Ovary (tissue), 9 donors: Measurements from ENCODE around the gene ABCC5. TPM values are rescaled to one million over a fixed set of nuclear protein-coding genes. Genes with fewer than 3 reads are reported as not detected.
A peak's percentile ranks its signal among the peaks of the same experiment; 100 is the strongest.

Experiments
- DNase-seq, 5 donors: peaks; one replicate each; pipeline ENCODE4 v3.0.0-alpha.2; 2019 to 2020
- H3K27ac ChIP-seq, 2 donors: fragments of 200-600 bp; one replicate each; pipeline versions ENCODE4 v1.5.1 to v1.8.0; 2019 to 2022
- H3K27me3 ChIP-seq: fragments of 200-600 bp; one replicate; pipeline ENCODE4 v1.8.0; 2022
- H3K36me3 ChIP-seq: fragments of 200-600 bp; sonication (generic); one replicate; pipeline ENCODE4 v1.5.1; 2019
- H3K4me1 ChIP-seq: one replicate; pipeline ENCODE4 v1.8.1; 2013; ENCODE audit warnings: mild to moderate bottlenecking, moderate library complexity; ENCODE audit not compliant: insufficient read depth
- H3K4me3 ChIP-seq: fragments of 200-600 bp; sonication (generic); one replicate; pipeline ENCODE4 v1.5.1; 2017
- H3K9me3 ChIP-seq, 2 donors: fragments of 200-600 bp in 1 of 2; sonication (generic) in 1 of 2; one replicate each; pipeline versions ENCODE4 v1.5.1 to v1.8.1; 2013 to 2019; ENCODE audit warnings: mild to moderate bottlenecking in 1 of 2, moderate library complexity in 1 of 2
- EP300 ChIP-seq: sonication (generic); formaldehyde crosslinking; IDR thresholded peaks from one replicate; pipeline ENCODE4 v1.6.1; 2017; ENCODE audit warnings: antibody characterized with exemption
- POLR2A ChIP-seq: fragments of 450-650 bp; IDR thresholded peaks from one replicate; pipeline ENCODE4 v1.6.1; 2017; ENCODE audit warnings: antibody characterized with exemption, mild to moderate bottlenecking, moderate library complexity
- WGBS, 3 donors: extraction: QIAGEN DNeasy Blood & Tissue Kit in 1 of 3; methylation state at CpG; one replicate each; pipeline versions ENCODE4 v1.1.5 to v1.1.7; 2013 to 2017; 5-methylcytosine and 5-hydroxymethylcytosine counted together
- intact Hi-C, 4 donors: fragments of 100-400 bp; cut with DNase I; formaldehyde crosslinking; loops; one replicate each; pipeline versions ENCODE4 v1.11.0 to v1.15.1; 2022 to 2023
- polyA plus RNA-seq, 2 donors: library from polyadenylated mRNA; stranded (reverse); fragments of 200-250 nt in 1 of 2; fragments of 350-450 nt in 1 of 2; fragmentation: Illumina TruSeq in 1 of 2; extraction: RNeasy Lipid Tissue Mini Kit (QIAGEN cat#74804) in 1 of 2; gene quantifications; one replicate each; pipeline ENCODE4 v1.2.3, GENCODE V29; 2013 to 2014
- total RNA-seq, 7 donors: library from RNA; depleted of rRNA in 2 of 7; stranded (reverse); fragments of >200 nt in 2 of 7; fragmentation: NEBNext Ultra II Directional in 3 of 7; extraction: Animal tissue kit (Norgen Biotek cat#: 25700) in 3 of 7; gene quantifications; one replicate each; pipeline versions ENCODE4 v1.1.0 to v1.2.4, GENCODE V29; 2016 to 2023
- TF ChIP-seq, protein P1 (sequence below), 3 donors: fragments of 450-650 bp in 2 of 3; fragments of 200-600 bp in 1 of 3; IDR thresholded peaks; one replicate each; pipeline versions ENCODE4 v1.5.1 to v1.8.0; 2016 to 2022; ENCODE audit warnings: antibody characterized with exemption in 3 of 3, mild to moderate bottlenecking in 1 of 3
- donor health status: DM: no; HTN: no; CAD: no; lungs with moderate emphysema.
- donor health status: DM: no; HTN: no; CAD: no.
- donor health status: Bipolar disorder and iron deficiency.
- donor health status: DM: yes; HTN: yes; CAD: no.
- donor health status: DM: no; HTN: no; CAD: no.
- donor health status: DM: yes; HTN: yes; CAD: no.

Gene ABCC5
- total and polyA plus RNA-seq, 9 donors, result 16.3 to 29.4 (median 19.8) TPM

DNA sequence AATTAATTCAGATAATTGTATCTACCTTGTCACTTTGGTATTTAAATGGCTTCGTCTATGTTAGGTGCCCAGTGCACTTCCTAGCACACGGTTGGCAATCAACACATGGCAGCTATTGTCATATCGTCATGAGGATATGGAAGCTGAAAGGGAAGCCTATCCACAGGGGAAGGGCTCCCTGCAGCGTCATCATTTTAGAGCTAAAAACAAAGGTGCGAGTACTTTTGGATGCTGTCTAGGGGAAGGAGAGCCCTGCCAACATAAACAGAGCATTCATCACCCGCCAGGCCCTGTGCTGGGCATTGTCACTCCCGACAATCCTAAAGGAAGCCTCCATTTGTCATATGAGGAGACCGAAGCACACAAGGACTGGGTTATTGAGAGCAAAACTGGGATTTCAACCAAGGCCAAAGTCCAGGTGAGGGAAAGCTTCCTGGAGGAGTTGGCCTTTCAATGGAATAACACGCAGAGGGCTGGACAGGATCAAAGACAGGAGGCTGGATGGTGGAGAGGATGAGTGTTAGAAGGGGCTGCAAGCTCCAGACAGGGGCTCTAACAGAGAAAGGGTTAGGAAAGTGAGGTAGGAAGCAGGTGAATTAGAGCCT is 125.0 kb downstream of the ABCC5 start:
- intact Hi-C loops, result loop anchor here in 2 of 4 donors (10.0 kb wide), 2 partner anchors 352 to 362 kb away; partner anchors contain the start of genes ALG3 (in 1 of the 2) and EEF1AKMT4 (in 1 of the 2)

DNA sequence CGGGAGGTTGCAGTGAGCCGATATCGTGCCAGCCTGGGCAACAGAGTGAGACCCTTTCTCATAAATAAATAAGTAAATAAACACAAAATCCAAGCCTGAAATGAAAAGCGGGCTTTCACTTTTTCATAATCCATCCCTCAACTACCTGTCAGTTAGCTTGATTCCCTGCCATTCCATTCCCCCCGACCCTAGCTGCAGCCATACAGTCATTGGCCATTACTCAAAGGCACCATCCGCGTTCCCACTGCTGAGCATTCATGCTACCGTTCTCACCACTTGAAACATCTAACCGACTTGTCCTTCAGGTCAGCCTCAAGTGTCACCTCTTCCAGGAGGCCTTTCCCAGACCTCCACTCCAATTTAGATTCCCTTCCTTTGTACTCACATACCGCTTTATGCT is 131.9 kb downstream of the ABCC5 start:
- intact Hi-C loops, result no loop called here
- no peak overlapping the region for H3K4me3 ChIP-seq
- no peak for DNase-seq
- no peaks in the 10 kb centered on the region for H3K9me3 ChIP-seq
- TF ChIP-seq EP300 (no peak), POLR2A (no peak)
- TF ChIP-seq, protein P1, sequence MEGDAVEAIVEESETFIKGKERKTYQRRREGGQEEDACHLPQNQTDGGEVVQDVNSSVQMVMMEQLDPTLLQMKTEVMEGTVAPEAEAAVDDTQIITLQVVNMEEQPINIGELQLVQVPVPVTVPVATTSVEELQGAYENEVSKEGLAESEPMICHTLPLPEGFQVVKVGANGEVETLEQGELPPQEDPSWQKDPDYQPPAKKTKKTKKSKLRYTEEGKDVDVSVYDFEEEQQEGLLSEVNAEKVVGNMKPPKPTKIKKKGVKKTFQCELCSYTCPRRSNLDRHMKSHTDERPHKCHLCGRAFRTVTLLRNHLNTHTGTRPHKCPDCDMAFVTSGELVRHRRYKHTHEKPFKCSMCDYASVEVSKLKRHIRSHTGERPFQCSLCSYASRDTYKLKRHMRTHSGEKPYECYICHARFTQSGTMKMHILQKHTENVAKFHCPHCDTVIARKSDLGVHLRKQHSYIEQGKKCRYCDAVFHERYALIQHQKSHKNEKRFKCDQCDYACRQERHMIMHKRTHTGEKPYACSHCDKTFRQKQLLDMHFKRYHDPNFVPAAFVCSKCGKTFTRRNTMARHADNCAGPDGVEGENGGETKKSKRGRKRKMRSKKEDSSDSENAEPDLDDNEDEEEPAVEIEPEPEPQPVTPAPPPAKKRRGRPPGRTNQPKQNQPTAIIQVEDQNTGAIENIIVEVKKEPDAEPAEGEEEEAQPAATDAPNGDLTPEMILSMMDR (IDR thresholded peaks at IDR 0.05), result no peak
- peaks cover 10% of the 10 kb centered on the region for H3K4me1 ChIP-seq
- no peak overlapping the region for H3K27ac ChIP-seq
- H3K36me3 ChIP-seq, result no peaks in the 10 kb centered on the region
- 86 to 93% (median 93%) methylated on average over 10 of the region's 10 CpGs for WGBS, 3 donors
- H3K27me3 ChIP-seq, result no peaks in the 10 kb centered on the region

More for the DNA sequence above, 125.0 kb downstream of the ABCC5 start:
- Histone ChIP-seq H3K4me1 (no peaks in the 10 kb centered on the region), H3K4me3 (no peak overlapping the region), H3K9me3 (no peaks in the 10 kb centered on the region), H3K27me3 (no peaks in the 10 kb centered on the region), H3K36me3 (no peaks in the 10 kb centered on the region), H3K27ac (no peak overlapping the region)
- WGBS, 3 donors, result 51 to 64% (median 55%) methylated on average over 9 of the region's 9 CpGs
- TF ChIP-seq EP300 (no peak), POLR2A (no peak)
- TF ChIP-seq, protein P1 (IDR thresholded peaks at IDR 0.05), result no peak
- DNase-seq, result no peak

DNA sequence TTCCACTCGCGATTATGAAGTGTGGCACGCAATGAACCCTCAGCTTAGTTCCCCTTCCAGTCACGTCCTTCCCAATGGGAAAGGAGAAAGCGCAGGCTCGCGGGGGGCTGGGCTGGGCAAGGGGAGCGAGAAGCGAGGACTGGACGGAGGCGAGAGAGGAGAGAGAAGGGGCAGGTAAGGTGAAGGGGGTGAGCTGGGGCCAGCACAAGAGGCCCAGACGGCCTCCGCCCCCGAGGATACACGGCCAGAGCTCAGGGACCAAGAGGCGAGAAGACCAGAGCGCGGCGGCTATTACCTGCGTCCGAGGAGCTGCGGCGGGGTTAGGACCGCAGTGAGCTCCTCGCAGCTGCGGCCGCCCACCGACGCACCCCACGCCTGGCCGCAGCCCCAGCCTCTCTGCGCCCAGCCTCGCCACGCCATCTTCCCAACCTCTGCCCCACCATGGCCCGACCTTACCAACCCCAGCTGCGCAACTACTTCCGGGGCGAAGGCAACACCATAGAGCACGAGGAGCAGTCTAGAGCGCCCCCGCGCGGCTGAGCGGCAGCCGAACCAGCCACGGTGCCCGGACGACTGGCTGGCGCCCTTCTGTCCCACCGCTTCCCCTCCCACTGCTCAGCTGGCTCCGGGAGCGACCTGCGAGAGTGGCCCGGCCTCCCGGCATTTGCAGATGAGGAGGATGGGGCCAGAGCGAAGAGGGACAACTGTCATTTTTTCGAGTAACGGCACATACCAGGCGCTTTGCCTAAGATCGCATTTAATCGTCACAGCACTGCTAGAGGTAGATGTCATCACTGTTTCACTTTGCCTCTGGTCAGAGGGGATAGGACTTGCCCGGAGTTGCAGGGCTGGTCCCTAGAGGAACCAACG is 133.0 kb downstream of the ABCC5 start, which contains the start of gene PARL:
PARL (minus strand) TSS at position 454 of the 870 bp plus-strand sequence; CDS start at position 420, 34 bp downstream.
- intact Hi-C loops, result loop anchor here in 1 of 4 donors (5.0 kb wide), 1 partner anchor 303 kb away; the partner anchor contains the start of gene ABCF3
- TF ChIP-seq, protein P1 (IDR thresholded peaks at IDR 0.05), result peak; percentile 91 to 96 (median 94)
- TF ChIP-seq EP300, result no peak
- no peak for TF ChIP-seq POLR2A
- 0 to 1% (median 0%) methylated on average over 59 to 63 of the region's 63 CpGs for WGBS, 3 donors

DNA sequence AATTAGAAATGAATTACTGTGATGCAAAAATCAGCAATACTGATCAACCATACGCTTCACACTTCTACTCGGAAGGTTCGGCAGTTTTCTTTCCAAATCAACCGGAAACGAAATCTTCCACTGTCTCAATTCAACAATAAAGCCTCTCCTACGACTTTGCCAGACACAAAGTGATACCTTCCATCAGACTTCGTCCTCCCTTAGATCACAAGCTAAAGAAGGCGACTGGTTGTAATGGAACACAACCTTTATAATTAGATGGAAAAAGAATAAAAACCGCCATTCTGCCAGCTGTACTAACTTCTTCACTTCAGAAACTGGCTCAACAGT is 133.6 kb downstream of the ABCC5 start:
- H3K4me1 ChIP-seq, result peaks cover 10% of the 10 kb centered on the region
- TF ChIP-seq POLR2A, result no peak
- TF ChIP-seq, protein P1 (IDR thresholded peaks at IDR 0.05), result no peak
- TF ChIP-seq EP300, result no peak
- intact Hi-C loops, result loop anchor here in 1 of 4 donors (5.0 kb wide), 1 partner anchor 303 kb away; the partner anchor contains the start of gene ABCF3
- no peaks in the 10 kb centered on the region for H3K9me3 ChIP-seq
- peak overlapping the region; percentile 92 for H3K4me3 ChIP-seq
- H3K27me3 ChIP-seq, result no peaks in the 10 kb centered on the region
- 1 to 2% (median 1%) methylated on average over 9 of the region's 9 CpGs for whole genome bisulfite sequencing, 3 donors
- H3K27ac ChIP-seq, result no peak overlapping the region
- H3K36me3 ChIP-seq, result no peaks in the 10 kb centered on the region
- no peak for DNase-seq

More for the DNA sequence above, 133.0 kb downstream of the ABCC5 start, which contains the start of gene PARL:
- Histone ChIP-seq H3K4me3 (peak within 1 kb of the TSS; percentile 92), H3K9me3 (no peaks in the 10 kb centered on the region), H3K27ac (peak within 1 kb of the TSS; percentile 37 to 46), H3K36me3 (no peaks in the 10 kb centered on the region), H3K4me1 (peaks cover 10% of the 10 kb centered on the region), H3K27me3 (no peaks in the 10 kb centered on the region)
- peak; percentile 93 to 97 (median 95) for DNase-seq
